Esophagus squamous epithelium (tissue), 4 donors: ENCODE measurements around the gene SHF.

Source experiments
- CTCF ChIP-seq, 6 experiments: fragments of 450-650 bp in 4 of 6; fragments of 200-600 bp in 2 of 6; sonication (generic) in 2 of 6; IDR thresholded peaks; one replicate each; pipeline ENCODE4 v1.5.1; 2016 to 2019; ENCODE audit warnings: antibody characterized with exemption in 6 of 6, mild to moderate bottlenecking in 4 of 6, moderate library complexity in 4 of 6
- POLR2A ChIP-seq, 4 donors: fragments of 450-650 bp; IDR thresholded peaks; one replicate each; pipeline ENCODE4 v1.6.1; 2017; ENCODE audit warnings: antibody characterized with exemption in 4 of 4, mild to moderate bottlenecking in 4 of 4, moderate library complexity in 3 of 4

GRCh38 chr15:45212493-45212892, 24.7 kb upstream of the SHF start:
- TF ChIP-seq CTCF (IDR thresholded peaks at IDR 0.05) (no peak), POLR2A (IDR thresholded peaks at IDR 0.05) (no peak)
